OCI-LY3 (cell line): ENCODE measurements around the gene RPN2.

Source experiments
- CTCF ChIP-seq: fragments of 200-600, 300-600 bp; sonication (generic); IDR thresholded peaks from 2 replicates; pipeline ENCODE4 v1.5.1; 2014; ENCODE audit warnings: antibody characterized with exemption, low read length, low read depth
- EZH2phosphoT487 ChIP-seq: fragments of 200-600 bp; shearing (Covaris generic); IDR thresholded peaks from 2 replicates; pipeline ENCODE4 v1.6.1; 2018; ENCODE audit warnings: antibody characterized with exemption, mixed run types, low read depth

GRCh38 chr20:37288091-37288490 is 109.0 kb downstream of the RPN2 start:
- TF ChIP-seq CTCF = no peak
- TF ChIP-seq EZH2phosphoT487 = no peak
